IMR-90 (cell line): ENCODE data around the gene TENM4. TPM values are rescaled to one million over a fixed set of nuclear protein-coding genes. Genes with fewer than 3 reads are reported as not detected.
A peak's percentile ranks its signal among the peaks of the same experiment; 100 is the strongest.

Experiments used
- ATAC-seq: fragments of 200-7000 bp; cut with Tn5 transposase; 2 replicates; pipeline ENCODE4 v1.9.1; 2020; ENCODE audit warnings: low read depth, mild to moderate bottlenecking, moderate library complexity
- BruUV-seq: library from RNA; stranded (reverse); fragments of 400-500 nt; replicated peaks from 2 replicates; lab custom pipeline; 2021; lab: Mats Ljungman, UMichigan
- CTCF ChIA-PET: fragments of 300-600 bp; formaldehyde crosslinking; extraction: SDS; loops from one replicate; lab custom pipeline; 2021; ENCODE audit warnings: antibody characterized with exemption; lab: Yijun Ruan, JAX
- POLR2A ChIA-PET: fragments of 300-600 bp; sonication (Branson Sonifier 250); formaldehyde crosslinking; loops from one replicate; lab custom pipeline; 2022; ENCODE audit warnings: antibody characterized with exemption; ENCODE audit not compliant: unreplicated experiment; lab: Charles Lee
- DNase-seq: peaks from one replicate; pipeline ENCODE4 v3.0.0; 2013
- H2AFZ ChIP-seq: replicated peaks from 2 replicates; pipeline ENCODE3; 2013; ENCODE audit warnings: low read length, mild to moderate bottlenecking; ENCODE audit not compliant: poor library complexity
- H2AK5ac ChIP-seq: 2 replicates; pipeline ENCODE4 v1.6.1; 2013; ENCODE audit warnings: low read depth, low read length, inconsistent platforms
- H2AK9ac ChIP-seq: replicated peaks from 2 replicates; pipeline ENCODE3; 2013; ENCODE audit warnings: mild to moderate bottlenecking, low read depth, low read length, moderate library complexity; ENCODE audit not compliant: poor library complexity
- H2BK120ac ChIP-seq: 2 replicates; pipeline ENCODE4 v1.6.1; 2013; ENCODE audit warnings: low read depth, low read length, inconsistent platforms
- H2BK15ac ChIP-seq: 3 replicates; pipeline ENCODE4 v1.6.1; 2013; ENCODE audit warnings: low read depth, low read length, inconsistent platforms
- H2BK20ac ChIP-seq: 2 replicates; pipeline ENCODE4 v1.6.1; 2013; ENCODE audit warnings: low read depth, mild to moderate bottlenecking, inconsistent platforms, low read length, moderate library complexity
- H2BK5ac ChIP-seq: 2 replicates; pipeline ENCODE4 v1.6.1; 2013; ENCODE audit warnings: mild to moderate bottlenecking, low read depth, low read length, inconsistent platforms; ENCODE audit not compliant: poor library complexity, severe bottlenecking
- H3K14ac ChIP-seq: replicated peaks from 2 replicates; pipeline ENCODE4 v1.6.1; 2013; ENCODE audit warnings: low read depth, low read length, inconsistent platforms
- H3K18ac ChIP-seq: 2 replicates; pipeline ENCODE4 v1.6.1; 2013; ENCODE audit warnings: low read depth, low read length, control low read depth
- H3K23ac ChIP-seq: 2 replicates; pipeline ENCODE4 v1.6.1; 2013; ENCODE audit warnings: low read depth, low read length, inconsistent platforms
- H3K27ac ChIP-seq: 2 replicates; pipeline ENCODE4 v1.5.1; 2013; ENCODE audit warnings: mild to moderate bottlenecking, control low read depth, low read length; ENCODE audit not compliant: insufficient read depth
- H3K27me3 ChIP-seq: 2 replicates; pipeline ENCODE4 v1.6.1; 2013; ENCODE audit warnings: low read length; ENCODE audit not compliant: control insufficient read depth, insufficient read depth
- H3K36me3 ChIP-seq: 2 replicates; pipeline ENCODE4 v1.6.1; 2013; ENCODE audit warnings: low read length, mixed read lengths; ENCODE audit not compliant: control insufficient read depth, insufficient read depth
- H3K4ac ChIP-seq: 2 replicates; pipeline ENCODE4 v1.6.1; 2013; ENCODE audit warnings: low read depth, low read length, inconsistent platforms
- H3K4me1 ChIP-seq: 2 replicates; pipeline ENCODE4 v1.6.1; 2013; ENCODE audit warnings: low read length, mixed read lengths; ENCODE audit not compliant: control insufficient read depth, insufficient read depth
- H3K4me2 ChIP-seq: 2 replicates; pipeline ENCODE4 v1.6.1; 2013; ENCODE audit warnings: low read depth, mild to moderate bottlenecking, control low read depth, low read length, moderate library complexity
- H3K4me3 ChIP-seq: 2 replicates; pipeline ENCODE4 v1.5.1; 2013; ENCODE audit warnings: low read depth, mild to moderate bottlenecking, control low read depth, low read length, moderate library complexity; ENCODE audit not compliant: insufficient read depth
- H3K56ac ChIP-seq: 2 replicates; pipeline ENCODE4 v1.6.1; 2013; ENCODE audit warnings: low read length, inconsistent platforms; ENCODE audit not compliant: insufficient read depth; ENCODE audit errors: extremely low read depth
- H3K79me1 ChIP-seq, 2 experiments: 2 replicates each; pipeline ENCODE4 v1.6.1; 2013; ENCODE audit warnings: low read length in 2 of 2, inconsistent platforms in 1 of 2, low read depth in 1 of 2
- H3K9ac ChIP-seq: 2 replicates; pipeline ENCODE4 v1.6.1; 2013; ENCODE audit warnings: low read depth, low read length, control low read depth
- H3K9me1 ChIP-seq: 2 replicates; pipeline ENCODE4 v1.6.1; 2013; ENCODE audit warnings: low read length, inconsistent platforms; ENCODE audit not compliant: insufficient read depth
- H3K9me3 ChIP-seq: 2 replicates; pipeline ENCODE4 v1.6.1; 2013; ENCODE audit warnings: low read length; ENCODE audit not compliant: control insufficient read depth, insufficient read depth
- H4K20me1 ChIP-seq: 2 replicates; pipeline ENCODE4 v1.6.1; 2013; ENCODE audit warnings: low read length, inconsistent platforms; ENCODE audit not compliant: insufficient read depth
- H4K5ac ChIP-seq: 2 replicates; pipeline ENCODE4 v1.6.1; 2013; ENCODE audit warnings: mild to moderate bottlenecking, low read depth, low read length, control low read depth
- H4K8ac ChIP-seq, 2 experiments: 2 replicates each; pipeline ENCODE4 v1.6.1; 2013; ENCODE audit warnings: low read depth in 2 of 2, low read length in 2 of 2, control low read depth in 1 of 2, inconsistent platforms in 1 of 2
- H4K91ac ChIP-seq: 2 replicates; pipeline ENCODE4 v1.6.1; 2013; ENCODE audit warnings: low read depth, low read length, inconsistent platforms; ENCODE audit not compliant: insufficient read depth
- FOS ChIP-seq: fragments of 150-350 bp; IDR thresholded peaks from 2 replicates; pipeline ENCODE4 v1.6.1; 2016; ENCODE audit warnings: low read depth, low read length
- MXI1 ChIP-seq: IDR thresholded peaks from 2 replicates; pipeline ENCODE4 v1.6.1; 2012; ENCODE audit warnings: low read depth, mild to moderate bottlenecking, low read length, moderate library complexity, borderline replicate concordance
- POLR2A ChIP-seq: IDR thresholded peaks from 2 replicates; pipeline ENCODE4 v1.6.1; 2012; ENCODE audit warnings: mild to moderate bottlenecking, low read depth, low read length
- RAD21 ChIP-seq: IDR thresholded peaks from 2 replicates; pipeline ENCODE4 v1.6.1; 2012; ENCODE audit warnings: low read length, improper control_type of control experiment
- WGBS, 2 experiments: methylation state at CpG; one replicate each; pipeline versions ENCODE4 v1.1.5 to v1.1.7; 2013; ENCODE audit warnings: missing lambda C conversion rate in 2 of 2; ENCODE audit not compliant: insufficient read length in 1 of 2; ENCODE audit errors: extremely low coverage in 2 of 2; 5-methylcytosine and 5-hydroxymethylcytosine counted together
- dilution Hi-C: fragments of 300-500 bp; cut with HindIII; formaldehyde crosslinking; loops from one replicate; pipeline ENCODE4 v1.14.3; 2018; ENCODE audit warnings: low sequenced_read_pairs; ENCODE audit not compliant: unreplicated experiment
- in situ Hi-C: fragments of 300-500 bp; cut with MboI; formaldehyde crosslinking; loops from 3 replicates; pipeline ENCODE4 v1.14.3; 2019; ENCODE audit warnings: low sequenced_read_pairs, inconsistent platforms, mixed read lengths
- intact Hi-C: fragments of 100-400 bp; cut with micrococcal nuclease; formaldehyde crosslinking; loops from 2 replicates; pipeline ENCODE4 v1.10.0; 2022
- polyA plus RNA-seq, 3 experiments: library from polyadenylated mRNA; depleted of rRNA; stranded (reverse); fragments of >200 nt; gene quantifications; 2 replicates each; pipeline ENCODE4 v1.2.3, GENCODE V29; 2012; ENCODE audit warnings: low replicate concordance in 1 of 3
- total RNA-seq: library from RNA; depleted of rRNA; stranded (reverse); fragments of >200 nt; gene quantifications from 2 replicates; pipeline ENCODE4 v1.2.3, GENCODE V29; 2012
- TF ChIP-seq, protein P1 (sequence below): fragments of 150-350 bp; IDR thresholded peaks from 2 replicates; pipeline ENCODE4 v1.6.1; 2016; ENCODE audit warnings: low read depth, mild to moderate bottlenecking, low read length, moderate library complexity, borderline replicate concordance

The TENM4 gene
- total and polyA plus RNA-seq, 2 of the 4 experiments (the other 2 are of a cell fraction) = 7.4 to 9.0 TPM

DNA sequence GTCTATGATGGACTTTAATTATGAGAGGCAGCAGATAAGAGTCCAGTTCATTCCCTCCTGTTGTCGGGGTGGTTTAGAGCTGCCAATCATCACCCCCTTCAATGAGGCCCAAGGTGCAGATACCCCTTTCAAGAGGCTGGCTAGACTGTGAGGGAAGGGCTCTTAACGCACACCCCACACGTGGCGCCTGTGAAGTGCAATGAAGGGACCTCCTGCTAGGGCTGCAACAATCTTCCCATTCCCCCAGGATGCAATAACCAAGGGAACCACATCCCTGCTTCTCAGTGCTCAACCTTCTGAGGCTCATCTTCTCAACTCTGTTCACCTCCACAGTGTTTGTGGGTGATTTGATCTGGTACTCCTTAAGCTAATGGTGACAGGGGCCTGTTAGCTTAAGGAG, 19.0 kb downstream of the TENM4 start:
- Histone ChIP-seq H2AK9ac (no peak overlapping the region), H3K4me1 (peaks cover 11% of the 10 kb centered on the region), H3K9me3 (no peaks in the 10 kb centered on the region), H4K20me1 (no peaks in the 10 kb centered on the region), H4K8ac (no peak overlapping the region), H3K36me3 (no peaks in the 10 kb centered on the region; the same call in 1 of the 2 replicates), H3K9ac (no peak overlapping the region), H3K4me2 (no peak overlapping the region), H4K91ac (no peak overlapping the region), H3K56ac (no peak overlapping the region), H2BK20ac (no peak overlapping the region), H3K4ac (0 out of 2 replicates have a peak overlapping the region, but pooled peaks have one; percentile 22), H2BK120ac (no peak overlapping the region), H3K23ac (no peak overlapping the region), H3K4me3 (no peak overlapping the region), H3K14ac (no peak overlapping the region), H4K5ac (no peak overlapping the region), H3K27ac (no peak overlapping the region), H3K27me3 (no peaks in the 10 kb centered on the region), H2AK5ac (no peak overlapping the region), H3K79me1 (peaks cover 2 to 48% of the 10 kb centered on the region in 2 experiments; a peak in 3 of 4 replicates), H3K9me1 (peaks cover 12% of the 10 kb centered on the region), H2BK5ac (no peak overlapping the region), H3K18ac (no peak overlapping the region), H2BK15ac (no peak overlapping the region), H2AFZ (no peak overlapping the region)
- BruUV-seq = no TSS peak
- ChIA-PET POLR2A (no interaction called here), CTCF (no interaction called here)
- DNase-seq = no peak
- no CpG with 5 or more reads among the region's 4 CpGs for WGBS, 2 experiments
- intact Hi-C loops (no loop called here), dilution Hi-C loops (no loop called here), in situ Hi-C loops (no loop called here)
- TF ChIP-seq RAD21 (no peak), POLR2A (no peak), MXI1 (no peak), FOS (no peak)
- TF ChIP-seq, protein P1, sequence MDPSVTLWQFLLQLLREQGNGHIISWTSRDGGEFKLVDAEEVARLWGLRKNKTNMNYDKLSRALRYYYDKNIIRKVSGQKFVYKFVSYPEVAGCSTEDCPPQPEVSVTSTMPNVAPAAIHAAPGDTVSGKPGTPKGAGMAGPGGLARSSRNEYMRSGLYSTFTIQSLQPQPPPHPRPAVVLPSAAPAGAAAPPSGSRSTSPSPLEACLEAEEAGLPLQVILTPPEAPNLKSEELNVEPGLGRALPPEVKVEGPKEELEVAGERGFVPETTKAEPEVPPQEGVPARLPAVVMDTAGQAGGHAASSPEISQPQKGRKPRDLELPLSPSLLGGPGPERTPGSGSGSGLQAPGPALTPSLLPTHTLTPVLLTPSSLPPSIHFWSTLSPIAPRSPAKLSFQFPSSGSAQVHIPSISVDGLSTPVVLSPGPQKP = no peak
- ATAC-seq = no peak
